ENCODE results near the gene GNA12. TPM values are rescaled to one million over a fixed set of nuclear protein-coding genes. Genes with fewer than 3 reads are reported as not detected.

The GNA12 gene
- total and polyA plus RNA-seq, 4 experiments from 2014 or later = 4.4 to 16.6 (median 12.6) TPM

DNA sequence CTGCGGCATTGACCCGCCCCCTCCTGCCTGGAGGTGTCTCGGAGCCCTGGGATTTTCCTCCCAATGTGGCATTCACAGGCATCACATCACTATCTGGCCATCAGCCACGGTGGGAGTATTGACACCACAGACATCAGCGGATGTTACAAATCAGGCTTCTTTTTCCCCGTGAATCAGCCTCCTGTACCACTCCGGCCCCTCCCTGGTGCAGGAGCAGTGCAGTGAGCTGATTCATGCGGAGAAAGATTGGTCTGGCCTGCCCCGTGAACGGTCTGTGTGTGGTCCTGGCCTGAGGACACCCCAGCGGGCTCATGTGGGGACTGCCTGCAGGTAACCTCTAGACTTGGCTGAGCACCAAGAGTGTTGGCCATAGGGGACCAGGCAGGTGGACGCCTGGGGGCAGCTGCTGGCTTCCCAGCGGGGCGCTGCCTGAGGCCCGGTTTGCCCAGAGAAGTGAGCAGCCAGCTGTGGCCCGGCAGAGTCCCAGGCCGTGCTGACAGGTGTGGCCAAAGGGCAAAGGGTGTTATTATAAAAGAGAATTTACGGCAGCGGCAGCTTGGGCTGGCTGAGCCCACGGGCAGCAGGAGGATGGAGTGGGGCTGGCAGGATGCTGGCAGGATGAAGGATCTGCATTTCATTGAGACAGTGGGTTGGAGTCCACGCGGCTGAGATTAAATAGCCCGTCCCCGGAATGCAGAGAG is 32.1 kb upstream of the GNA12 start:
- no peak overlapping the region for H3K4me3 Mint-ChIP-seq
- H3K36me3 Mint-ChIP-seq = no peaks in the 10 kb centered on the region
- no peak overlapping the region for H3K27ac ChIP-seq (ENCODE audit: low read depth, low read length)
- DNase-seq = no peak
- no peaks in the 10 kb centered on the region for H3K9me3 ChIP-seq (ENCODE audit: control insufficient read depth in 1 of 2, low read length in 2 of 2)
- H3K27me3 ChIP-seq (ENCODE audit: insufficient read depth, low read length) = no peaks in the 10 kb centered on the region
- peaks cover 26 to 43% (median 35%) of the 10 kb centered on the region in 4 donors for H3K4me1 Mint-ChIP-seq
- CTCF ChIA-PET (ENCODE audit: partially characterized antibody) = no interaction called here
- no peak overlapping the region for H3K4me3 ChIP-seq (ENCODE audit: low read length in 2 of 2)
- POLR2A ChIA-PET (ENCODE audit: partially characterized antibody) = no interaction called here
- no peaks in the 10 kb centered on the region for H3K9me3 Mint-ChIP-seq
- H3K27me3 Mint-ChIP-seq = no peaks in the 10 kb centered on the region
- peaks cover 23% of the 10 kb centered on the region for H3K4me1 ChIP-seq (ENCODE audit: insufficient read depth, low read length)
- H3K36me3 ChIP-seq (ENCODE audit: insufficient read depth, low read length) = no peaks in the 10 kb centered on the region
- intact Hi-C loops (cut with micrococcal nuclease) = no loop called here
- H3K27ac Mint-ChIP-seq = no peak overlapping the region

DNA sequence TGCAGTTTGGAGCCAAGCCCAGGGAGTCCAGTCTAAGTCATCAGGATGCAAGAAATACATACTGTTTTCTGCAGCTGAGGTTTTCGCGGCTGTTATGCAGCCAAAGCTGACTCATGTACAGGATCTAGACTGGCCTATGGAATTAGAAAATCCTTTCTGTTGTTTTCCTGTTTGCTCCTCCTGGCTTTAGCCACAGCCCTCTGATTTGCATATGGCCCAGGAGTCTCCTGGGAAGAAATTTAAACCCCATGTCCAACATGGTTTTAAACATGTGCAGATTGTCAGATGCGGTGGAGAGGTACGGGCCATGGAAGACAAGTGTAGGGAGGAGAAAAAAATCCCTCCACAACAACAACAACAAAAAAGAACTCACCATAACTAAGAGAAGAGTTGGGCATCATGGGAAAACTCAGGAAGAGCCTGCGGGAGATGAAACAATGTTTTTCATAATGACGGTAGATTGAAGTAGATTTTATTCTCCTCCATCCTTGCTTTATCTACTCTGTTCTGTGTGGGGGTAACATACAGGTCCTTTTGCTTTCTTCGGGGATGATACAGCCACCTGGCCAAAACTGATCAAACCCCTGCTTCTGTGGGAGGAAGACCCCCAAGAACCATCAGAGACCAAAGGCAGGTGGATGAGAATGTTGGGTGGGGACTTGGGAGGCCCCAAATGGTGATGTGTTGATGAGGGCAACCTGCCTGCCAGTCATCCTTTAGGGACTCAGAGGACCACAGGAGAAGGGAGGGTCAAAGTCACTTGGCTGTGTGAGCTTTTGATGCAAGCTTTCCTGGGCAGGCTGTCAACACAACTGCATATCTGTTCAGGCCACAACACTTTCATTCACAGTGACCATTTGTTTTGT is 29.8 kb upstream of the GNA12 start:
- Mint-ChIP-seq H3K4me1 (peaks cover 28 to 53% (median 42%) of the 10 kb centered on the region in 4 donors), H3K27ac (peak overlapping the region in 5 of 7 donors; percentile 19 to 76 (median 36)), H3K4me3 (peak overlapping the region in 3 of 8 donors; percentile 3 to 33 (median 28)), H3K36me3 (no peaks in the 10 kb centered on the region), H3K27me3 (no peaks in the 10 kb centered on the region), H3K9me3 (no peaks in the 10 kb centered on the region)
- DNase-seq = no peak
- no peak overlapping the region for H3K27ac ChIP-seq (ENCODE audit: low read depth, low read length)
- H3K36me3 ChIP-seq (ENCODE audit: insufficient read depth, low read length) = no peaks in the 10 kb centered on the region
- intact Hi-C loops (cut with micrococcal nuclease) = no loop called here
- POLR2A ChIA-PET (ENCODE audit: partially characterized antibody) = no interaction called here
- CTCF ChIA-PET (ENCODE audit: partially characterized antibody) = interaction anchor here (0.9 kb wide), 1 partner anchor 281 kb away, joined by 3 read pairs; no protein-coding TSS in a partner anchor
- no peak overlapping the region for H3K4me3 ChIP-seq (ENCODE audit: low read length in 2 of 2)
- H3K27me3 ChIP-seq (ENCODE audit: insufficient read depth, low read length) = no peaks in the 10 kb centered on the region
- no peaks in the 10 kb centered on the region for H3K9me3 ChIP-seq (ENCODE audit: control insufficient read depth in 1 of 2, low read length in 2 of 2)
- H3K4me1 ChIP-seq (ENCODE audit: insufficient read depth, low read length) = peaks cover 39% of the 10 kb centered on the region

DNA sequence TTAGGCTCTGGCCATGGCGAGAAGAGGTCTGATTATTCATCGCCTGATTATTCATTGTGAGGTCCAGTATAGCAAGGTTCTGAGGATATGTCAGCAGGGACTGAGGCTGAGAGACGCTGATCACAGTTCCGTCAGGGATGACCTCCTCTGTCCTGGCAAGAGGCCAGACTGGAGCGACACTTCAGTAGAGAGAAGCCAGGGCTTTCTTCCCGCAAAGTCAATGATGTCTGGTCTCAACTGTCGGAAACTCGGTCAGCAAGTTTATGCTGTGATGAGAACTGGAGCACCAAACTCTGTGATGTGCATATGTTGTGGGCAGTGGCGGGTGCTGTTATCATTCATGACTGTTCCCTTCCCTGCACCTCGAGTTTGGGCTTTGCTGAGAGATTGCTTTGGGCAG is 29.0 kb upstream of the GNA12 start:
- no peaks in the 10 kb centered on the region for H3K36me3 ChIP-seq (ENCODE audit: insufficient read depth, low read length)
- ChIA-PET POLR2A (ENCODE audit: partially characterized antibody) (no interaction called here), CTCF (ENCODE audit: partially characterized antibody) (no interaction called here)
- Mint-ChIP-seq H3K4me1 (peaks cover 25 to 48% (median 37%) of the 10 kb centered on the region in 4 donors), H3K27me3 (no peaks in the 10 kb centered on the region), H3K27ac (peak overlapping the region in 4 of 7 donors; percentile 14 to 42 (median 28)), H3K36me3 (no peaks in the 10 kb centered on the region), H3K4me3 (no peak overlapping the region), H3K9me3 (no peaks in the 10 kb centered on the region)
- peaks cover 37% of the 10 kb centered on the region for H3K4me1 ChIP-seq (ENCODE audit: insufficient read depth, low read length)
- H3K27ac ChIP-seq (ENCODE audit: low read depth, low read length) = no peak overlapping the region
- intact Hi-C loops (cut with micrococcal nuclease) = no loop called here
- no peaks in the 10 kb centered on the region for H3K27me3 ChIP-seq (ENCODE audit: insufficient read depth, low read length)
- DNase-seq = no peak
- no peaks in the 10 kb centered on the region for H3K9me3 ChIP-seq (ENCODE audit: control insufficient read depth in 1 of 2, low read length in 2 of 2)
- no peak overlapping the region for H3K4me3 ChIP-seq (ENCODE audit: low read length in 2 of 2)

DNA sequence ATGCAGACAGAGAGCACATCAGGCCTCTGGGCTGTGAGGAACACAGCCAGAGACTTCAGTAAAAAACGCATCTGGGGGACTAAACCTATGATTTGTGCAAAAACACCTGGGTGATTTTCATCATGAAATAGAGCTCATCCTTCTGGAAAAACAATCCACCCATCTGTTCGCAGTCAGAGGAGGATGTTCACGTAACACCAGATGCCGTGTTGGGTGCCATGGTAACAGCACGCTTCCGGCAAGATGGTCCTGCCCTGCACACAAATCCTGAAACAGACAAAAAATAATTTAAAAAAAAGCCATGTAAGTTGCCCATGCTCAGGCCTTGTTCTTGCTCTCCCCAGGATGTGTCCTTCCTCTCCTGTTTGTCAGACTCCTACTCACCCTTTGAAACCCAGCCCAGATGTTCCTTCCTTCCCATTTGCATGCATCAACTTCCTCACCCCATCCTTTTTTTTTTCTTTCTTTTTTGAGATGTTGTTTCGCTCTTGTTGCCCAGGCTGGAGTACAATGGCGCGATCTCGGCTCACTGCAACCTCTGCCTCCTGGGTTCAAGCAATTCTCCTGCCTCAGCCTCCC is 28.3 kb upstream of the GNA12 start:
- H3K4me1 Mint-ChIP-seq = peaks cover 24 to 46% (median 36%) of the 10 kb centered on the region in 4 donors
- peak overlapping the region in 3 of 8 donors; percentile 7 to 46 (median 21) for H3K4me3 Mint-ChIP-seq
- Histone ChIP-seq H3K4me1 (ENCODE audit: insufficient read depth, low read length) (peaks cover 36% of the 10 kb centered on the region), H3K27ac (ENCODE audit: low read depth, low read length) (no peak overlapping the region), H3K27me3 (ENCODE audit: insufficient read depth, low read length) (no peaks in the 10 kb centered on the region), H3K36me3 (ENCODE audit: insufficient read depth, low read length) (no peaks in the 10 kb centered on the region), H3K9me3 (ENCODE audit: control insufficient read depth in 1 of 2, low read length in 2 of 2) (no peaks in the 10 kb centered on the region), H3K4me3 (ENCODE audit: low read length in 2 of 2) (no peak overlapping the region)
- intact Hi-C loops (cut with micrococcal nuclease) = no loop called here
- H3K36me3 Mint-ChIP-seq = no peaks in the 10 kb centered on the region
- peak overlapping the region in 5 of 7 donors; percentile 24 to 81 (median 36) for H3K27ac Mint-ChIP-seq
- no peaks in the 10 kb centered on the region for H3K27me3 Mint-ChIP-seq
- DNase-seq = no peak
- ChIA-PET POLR2A (ENCODE audit: partially characterized antibody) (no interaction called here), CTCF (ENCODE audit: partially characterized antibody) (interaction anchor here (0.6 to 2.6 kb wide), 2 partner anchors 69 to 282 kb away, joined by 3 to 10 read pairs; no protein-coding TSS in a partner anchor)
- H3K9me3 Mint-ChIP-seq = no peaks in the 10 kb centered on the region

DNA sequence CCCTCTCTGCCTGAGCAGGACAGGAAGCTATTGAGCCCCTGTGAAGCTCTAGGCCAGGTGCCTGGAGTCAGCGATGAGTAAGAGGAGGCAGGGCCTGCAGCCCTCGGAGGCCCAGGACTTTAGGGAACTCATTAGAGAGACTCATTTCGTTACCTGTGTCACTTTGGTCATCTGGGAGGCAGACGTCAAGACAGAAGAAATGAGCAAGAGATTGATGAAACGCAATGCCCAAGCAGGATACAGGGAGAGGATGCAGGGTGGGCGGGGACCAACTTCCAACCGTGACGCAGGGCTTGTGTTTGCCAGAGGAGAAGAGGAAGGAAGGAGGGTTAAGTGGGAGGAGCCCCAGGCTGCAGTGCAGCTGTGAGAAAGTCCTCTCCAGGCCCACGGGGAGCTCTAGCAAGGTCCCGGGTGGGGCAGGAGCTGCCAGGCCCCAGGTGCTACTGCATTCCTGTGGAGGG is 26.4 kb upstream of the GNA12 start:
- Histone ChIP-seq H3K27ac (ENCODE audit: low read depth, low read length) (peak overlapping the region; percentile 45), H3K4me1 (ENCODE audit: insufficient read depth, low read length) (peaks cover 36% of the 10 kb centered on the region)
- POLR2A ChIA-PET (ENCODE audit: partially characterized antibody) = interaction anchor here (1.0 to 1.7 kb wide), 3 partner anchors 8 to 224 kb away, joined by 3 to 6 read pairs (median 4); no protein-coding TSS in a partner anchor

DNA sequence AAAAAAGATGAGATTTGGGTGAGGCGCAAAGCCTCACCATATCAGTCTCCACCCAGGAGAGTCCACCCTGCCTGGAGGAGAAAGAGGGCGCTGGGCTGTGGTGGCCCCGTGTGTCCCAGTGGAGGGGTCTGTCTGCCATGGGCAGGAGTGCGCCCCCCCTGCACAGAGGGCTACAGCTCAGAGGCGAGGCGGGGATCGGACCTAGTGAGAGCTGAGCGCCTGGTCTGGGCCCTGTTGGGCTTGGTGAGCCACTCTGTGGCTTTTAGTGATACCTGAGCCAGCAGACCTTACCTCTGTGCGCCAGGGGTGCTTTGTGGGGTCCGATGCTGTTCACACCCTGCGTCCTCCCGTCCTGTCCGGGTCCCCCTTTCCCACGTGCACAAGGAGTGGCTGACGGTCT is 25.9 kb upstream of the GNA12 start:
- no peaks in the 10 kb centered on the region for H3K27me3 ChIP-seq (ENCODE audit: insufficient read depth, low read length)
- no peaks in the 10 kb centered on the region for H3K9me3 ChIP-seq (ENCODE audit: control insufficient read depth in 1 of 2, low read length in 2 of 2)
- peak overlapping the region; percentile 78 to 89 (median 86) for H3K4me3 Mint-ChIP-seq
- peaks cover 29 to 47% (median 38%) of the 10 kb centered on the region in 4 donors for H3K4me1 Mint-ChIP-seq
- H3K4me1 ChIP-seq (ENCODE audit: insufficient read depth, low read length) = peaks cover 37% of the 10 kb centered on the region
- no peaks in the 10 kb centered on the region for H3K27me3 Mint-ChIP-seq
- peak overlapping the region; percentile 45 for H3K27ac ChIP-seq (ENCODE audit: low read depth, low read length)
- H3K36me3 Mint-ChIP-seq = peaks cover 0 to 2% of the 10 kb centered on the region in 2 donors
- POLR2A ChIA-PET (ENCODE audit: partially characterized antibody) = interaction anchor here (1.0 to 1.7 kb wide), 3 partner anchors 9 to 225 kb away, joined by 3 to 6 read pairs (median 4); no protein-coding TSS in a partner anchor
- no peaks in the 10 kb centered on the region for H3K9me3 Mint-ChIP-seq
- H3K36me3 ChIP-seq (ENCODE audit: insufficient read depth, low read length) = no peaks in the 10 kb centered on the region
- peak overlapping the region; percentile 50 to 52 for H3K4me3 ChIP-seq (ENCODE audit: low read length in 2 of 2)
- peak overlapping the region; percentile 66 to 86 (median 76) for H3K27ac Mint-ChIP-seq
- DNase-seq = no peak
- intact Hi-C loops (cut with micrococcal nuclease) = loop anchor here (5.0 to 10.0 kb wide), 3 partner anchors 85 to 802 kb away; partner anchors contain the start of gene SDK1
- CTCF ChIA-PET (ENCODE audit: partially characterized antibody) = interaction anchor here (1.4 to 2.6 kb wide), 2 partner anchors 24 to 285 kb away, joined by 3 to 10 read pairs; no protein-coding TSS in a partner anchor

More for the DNA sequence above, 26.4 kb upstream of the GNA12 start:
- Histone ChIP-seq H3K36me3 (ENCODE audit: insufficient read depth, low read length) (no peaks in the 10 kb centered on the region), H3K9me3 (ENCODE audit: control insufficient read depth in 1 of 2, low read length in 2 of 2) (no peaks in the 10 kb centered on the region), H3K27me3 (ENCODE audit: insufficient read depth, low read length) (no peaks in the 10 kb centered on the region), H3K4me3 (ENCODE audit: low read length in 2 of 2) (peak overlapping the region; percentile 50 to 52)
- CTCF ChIA-PET (ENCODE audit: partially characterized antibody) = interaction anchor here (1.4 to 2.6 kb wide), 2 partner anchors 24 to 284 kb away, joined by 3 to 10 read pairs; no protein-coding TSS in a partner anchor
- Mint-ChIP-seq H3K36me3 (peaks cover 0 to 2% of the 10 kb centered on the region in 2 donors), H3K4me1 (peaks cover 27 to 46% (median 36%) of the 10 kb centered on the region in 4 donors), H3K9me3 (no peaks in the 10 kb centered on the region), H3K27me3 (no peaks in the 10 kb centered on the region), H3K27ac (peak overlapping the region; percentile 66 to 86 (median 76)), H3K4me3 (peak overlapping the region; percentile 78 to 89 (median 86))
- peak; percentile 50 to 75 (median 57) for DNase-seq
- intact Hi-C loops (cut with micrococcal nuclease) = no loop called here
